ENCODE data around the gene KRT83. TPM values are rescaled to one million over a fixed set of nuclear protein-coding genes. Genes with fewer than 3 reads are reported as not detected.
"Not testable (repeated sequence)": the region's sequence is repeated elsewhere in the genome, so short reads cannot be mapped to it uniquely, and the experiment has no call there.

The KRT83 gene
- polyA plus RNA-seq, 2 of the 4 experiments (the other 2 are of a cell fraction): 20.4 to 44.8 TPM

DNA sequence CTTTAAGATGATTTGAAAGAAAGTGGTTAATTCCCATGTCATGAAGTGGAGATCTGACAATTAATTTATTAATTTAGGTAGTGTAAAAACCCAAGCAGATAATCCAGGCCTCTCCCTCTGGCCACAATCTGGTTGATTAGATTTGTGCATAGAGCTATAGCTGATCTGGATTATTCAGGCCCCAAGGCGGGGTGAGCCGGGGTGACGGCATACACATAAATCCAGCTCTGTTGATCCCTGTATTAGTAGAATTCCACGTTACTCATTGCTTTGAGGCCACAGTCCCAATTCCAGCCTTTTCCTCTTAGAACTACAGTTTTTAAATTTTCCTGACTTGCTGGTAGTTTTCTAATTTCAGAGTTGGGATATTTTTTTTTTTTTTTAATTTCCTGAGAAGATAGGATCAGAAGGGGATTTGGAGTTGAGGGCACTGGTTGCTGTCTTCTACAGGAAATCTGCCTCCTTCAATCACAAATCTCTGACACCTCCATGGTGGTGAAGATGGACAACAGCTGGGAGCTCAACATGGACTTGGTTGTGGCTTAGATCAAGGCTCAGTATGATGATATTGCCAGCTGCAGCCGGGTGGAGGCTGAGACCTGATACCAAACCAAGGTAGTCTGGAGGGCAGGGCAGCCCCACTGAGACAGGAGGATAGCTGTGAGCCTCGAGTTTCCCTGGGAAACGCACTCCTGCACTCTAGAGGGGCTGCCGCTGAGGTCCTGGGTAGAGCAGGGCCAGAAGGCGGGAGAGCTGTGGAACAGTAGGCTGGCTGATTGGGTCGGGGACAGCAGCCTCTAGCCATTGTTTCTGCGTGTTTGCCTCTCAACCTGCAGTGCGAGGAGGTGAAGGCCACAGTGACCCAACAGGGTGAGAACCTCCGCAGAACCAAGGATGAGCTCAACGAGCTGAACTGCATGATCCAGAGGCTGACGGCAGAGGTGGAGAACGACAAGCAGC is 26.6 kb upstream of the KRT83 start:
- TF ChIP-seq ZFP36 (IDR thresholded peaks at IDR 0.05; ENCODE audit: borderline replicate concordance, partially characterized antibody): no peak
- TF ChIP-seq KDM5A (IDR thresholded peaks at IDR 0.05): no peak
- H3K4me3 ChIP-seq: no peak overlapping the region
- H3K4me1 ChIP-seq: peaks cover 17% of the 10 kb centered on the region
- H3K27ac ChIP-seq: peak overlapping the region in 1 of 2 experiments; percentile 62; a peak in 2 of 6 replicates
- ATAC-seq (no peak; a peak in 2 of 6 replicates), FAIRE-seq (no peak), DNase-seq (ENCODE audit: low read depth in 1 of 2, low spot score in 1 of 2) (no peak)
- no peak overlapping the region for H3K4me2 ChIP-seq
- WGBS (ENCODE audit: missing lambda C conversion rate): 84% methylated on average over 16 of the region's 16 CpGs
- peaks cover 11% of the 10 kb centered on the region for H3K9me3 ChIP-seq
- ChIA-PET POLR2A (no interaction called here), CTCF (interaction anchor here (0.6 to 3.6 kb wide), 4 partner anchors 14 to 917 kb away, joined by 6 to 16 read pairs (median 12); no protein-coding TSS in a partner anchor)

DNA sequence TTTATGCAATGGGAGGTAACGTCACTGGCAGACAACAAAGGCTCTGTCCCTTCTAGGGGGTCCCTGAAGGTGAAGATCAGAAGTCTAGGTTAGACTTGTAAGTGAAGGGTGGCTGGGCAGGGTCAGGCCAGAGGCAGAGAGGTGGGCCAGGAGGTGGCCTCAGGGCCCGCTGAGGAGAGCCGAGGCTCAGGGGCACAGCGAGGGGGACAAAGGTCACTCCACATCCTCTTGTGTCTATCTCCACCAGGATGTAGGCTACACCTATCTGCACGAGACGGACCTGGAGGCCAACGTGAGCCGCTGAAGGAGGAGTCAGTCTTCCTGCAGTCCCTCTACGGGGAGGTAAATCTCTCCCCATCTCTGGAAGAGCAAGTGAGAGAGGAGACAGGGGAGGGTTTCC is 25.8 kb upstream of the KRT83 start:
- H3K4me2 ChIP-seq: no peak overlapping the region
- DNase-seq (ENCODE audit: low read depth in 1 of 2, low spot score in 1 of 2) (no peak), ATAC-seq (no peak), FAIRE-seq (no peak)
- peak overlapping the region in 1 of 2 experiments; percentile 62; a peak in 2 of 6 replicates for H3K27ac ChIP-seq
- ChIA-PET POLR2A (no interaction called here), CTCF (interaction anchor here (0.8 to 3.2 kb wide), 4 partner anchors 19 to 533 kb away, joined by 3 to 21 read pairs (median 14); no protein-coding TSS in a partner anchor)
- WGBS (ENCODE audit: missing lambda C conversion rate): 92% methylated on average over 9 of the region's 9 CpGs
- H3K4me3 ChIP-seq: no peak overlapping the region
- TF ChIP-seq JUNB (IDR thresholded peaks at IDR 0.05): no peak
- TF ChIP-seq KDM5A (IDR thresholded peaks at IDR 0.05): no peak
- no peak for TF ChIP-seq HOXB13 (CRISPR knock-in tag; IDR thresholded peaks at IDR 0.05; ENCODE audit: low read depth)
- no peak for TF ChIP-seq HOXA7 (CRISPR knock-in tag; IDR thresholded peaks at IDR 0.05)
- no peak for TF ChIP-seq CHD4 (IDR thresholded peaks at IDR 0.05; ENCODE audit: borderline replicate concordance)
- no peak for TF ChIP-seq CBX2 (IDR thresholded peaks at IDR 0.05; ENCODE audit: borderline replicate concordance, low read depth)
- peaks cover 11% of the 10 kb centered on the region for H3K9me3 ChIP-seq
- H3K4me1 ChIP-seq: peaks cover 17% of the 10 kb centered on the region

DNA sequence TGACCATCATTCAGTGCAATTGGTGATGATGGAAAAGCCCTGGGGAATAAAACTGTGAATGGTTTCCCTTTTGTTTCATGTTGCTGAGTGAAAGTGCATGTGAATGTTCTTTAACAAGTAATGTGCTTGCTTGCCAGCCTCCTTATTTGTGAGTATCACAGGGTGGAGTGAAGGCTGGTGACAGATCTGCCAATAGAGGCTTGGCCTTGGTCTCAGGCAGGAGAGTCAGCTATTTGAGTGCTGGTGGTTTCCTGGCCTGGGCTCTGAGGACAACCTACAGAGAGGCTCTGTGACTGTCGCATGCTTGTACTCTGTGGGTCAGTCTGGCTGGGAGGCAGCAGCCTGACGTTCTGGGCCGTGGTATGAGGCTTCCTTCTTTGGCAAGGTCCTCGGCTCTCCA is 25.4 kb upstream of the KRT83 start:
- DNase-seq (ENCODE audit: low read depth in 1 of 2, low spot score in 1 of 2) (no peak), FAIRE-seq (no peak), ATAC-seq (peak in 1 of 2 experiments; percentile 17; a peak in 2 of 6 replicates)
- H3K9me3 ChIP-seq: peaks cover 11% of the 10 kb centered on the region
- TF ChIP-seq TFCP2L1 (CRISPR knock-in tag; IDR thresholded peaks at IDR 0.05) (no peak), CBX8 (IDR thresholded peaks at IDR 0.05) (no peak), KDM5A (IDR thresholded peaks at IDR 0.05) (no peak), FOSL2 (IDR thresholded peaks at IDR 0.05) (no peak), FOSL2 (CRISPR knock-in tag; IDR thresholded peaks at IDR 0.05) (no peak), HOXB13 (CRISPR knock-in tag; IDR thresholded peaks at IDR 0.05; ENCODE audit: low read depth) (no peak)
- ChIA-PET CTCF (interaction anchor here (0.8 to 3.2 kb wide), 8 partner anchors 12 to 533 kb away, joined by 3 to 28 read pairs (median 6); no protein-coding TSS in a partner anchor), POLR2A (no interaction called here)
- H3K4me1 ChIP-seq: peaks cover 17% of the 10 kb centered on the region
- no peak overlapping the region for H3K4me3 ChIP-seq
- no peak overlapping the region for H3K4me2 ChIP-seq
- 92% methylated on average over 4 of the region's 4 CpGs for WGBS (ENCODE audit: missing lambda C conversion rate)
- H3K27ac ChIP-seq: peak overlapping the region in 1 of 2 experiments; percentile 62; a peak in 2 of 6 replicates

DNA sequence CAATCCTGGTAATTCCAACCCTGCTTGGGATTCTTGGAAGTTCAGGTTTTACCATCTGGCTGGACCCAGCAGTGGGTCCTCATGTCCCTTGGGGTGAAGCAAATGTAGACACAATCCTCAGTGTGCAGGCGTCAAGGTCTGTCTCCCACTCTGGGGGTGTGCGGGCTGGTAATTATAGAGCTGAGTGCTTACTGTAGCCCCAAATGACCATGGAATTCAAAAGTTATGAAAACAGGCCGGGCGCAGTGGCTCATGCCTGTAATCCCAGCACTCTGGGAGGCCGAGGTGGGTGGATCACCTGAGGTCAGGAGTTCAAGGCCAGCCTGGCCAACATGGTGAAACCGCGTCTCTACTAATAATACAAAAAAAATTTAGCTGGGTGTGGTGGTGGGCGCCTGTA is 23.8 kb upstream of the KRT83 start:
- POLR2A ChIA-PET; DNase-seq (ENCODE audit: low read depth in 1 of 2, low spot score in 1 of 2); FAIRE-seq; ATAC-seq; H3K4me3 ChIP-seq: not testable (repeated sequence)
- peak overlapping the region; percentile 4 to 53; a peak in 3 of 6 replicates for H3K27ac ChIP-seq
- 81% methylated on average over 8 of the region's 8 CpGs for WGBS (ENCODE audit: missing lambda C conversion rate)
- peak overlapping the region; percentile 50; the same call in 1 of the 3 replicates for H3K4me2 ChIP-seq
- CTCF ChIA-PET: interaction anchor here (0.6 to 3.0 kb wide), 13 partner anchors 10 to 535 kb away, joined by 3 to 28 read pairs (median 5); partner anchors contain the start of gene KRT85
- H3K4me1 ChIP-seq: peaks cover 17% of the 10 kb centered on the region
- H3K9me3 ChIP-seq: peaks cover 11% of the 10 kb centered on the region

GRCh38 chr12:52344111-52344510 is 22.9 kb upstream of the KRT83 start:
- ChIA-PET POLR2A (interaction anchor here (0.6 kb wide), 1 partner anchor 39 kb away, joined by 3 read pairs; no protein-coding TSS in a partner anchor), CTCF (interaction anchor here (1.2 to 3.0 kb wide), 8 partner anchors 11 to 536 kb away, joined by 3 to 28 read pairs (median 7); no protein-coding TSS in a partner anchor)
- no peak for FAIRE-seq
- Histone ChIP-seq H3K4me1 (peaks cover 17% of the 10 kb centered on the region), H3K4me2 (no peak overlapping the region), H3K27ac (no peak overlapping the region), H3K4me3 (no peak overlapping the region), H3K9me3 (peaks cover 11% of the 10 kb centered on the region)
- no peak for ATAC-seq
- WGBS (ENCODE audit: missing lambda C conversion rate): 95% methylated on average over 12 of the region's 12 CpGs
- no peak for TF ChIP-seq RNF2 (IDR thresholded peaks at IDR 0.05; ENCODE audit: borderline replicate concordance, low read depth)
- TF ChIP-seq MAX (IDR thresholded peaks at IDR 0.05): no peak
- no peak for TF ChIP-seq TP53 (CRISPR knock-in tag; IDR thresholded peaks at IDR 0.05)
- no peak for TF ChIP-seq HDAC2 (IDR thresholded peaks at IDR 0.05)
- TF ChIP-seq PHF8 (IDR thresholded peaks at IDR 0.05; ENCODE audit: borderline replicate concordance, low read depth): no peak
- no peak for TF ChIP-seq CEBPB (IDR thresholded peaks at IDR 0.05)
- TF ChIP-seq FOSB (CRISPR knock-in tag; IDR thresholded peaks at IDR 0.05): no peak
- no peak for TF ChIP-seq POLR2AphosphoS2 (conservative IDR thresholded peaks at IDR 0.05; ENCODE audit: low read length)
- no peak for DNase-seq (ENCODE audit: low read depth in 1 of 2, low spot score in 1 of 2)
